ENCODE measurements around the gene NAMPT.

DNA sequence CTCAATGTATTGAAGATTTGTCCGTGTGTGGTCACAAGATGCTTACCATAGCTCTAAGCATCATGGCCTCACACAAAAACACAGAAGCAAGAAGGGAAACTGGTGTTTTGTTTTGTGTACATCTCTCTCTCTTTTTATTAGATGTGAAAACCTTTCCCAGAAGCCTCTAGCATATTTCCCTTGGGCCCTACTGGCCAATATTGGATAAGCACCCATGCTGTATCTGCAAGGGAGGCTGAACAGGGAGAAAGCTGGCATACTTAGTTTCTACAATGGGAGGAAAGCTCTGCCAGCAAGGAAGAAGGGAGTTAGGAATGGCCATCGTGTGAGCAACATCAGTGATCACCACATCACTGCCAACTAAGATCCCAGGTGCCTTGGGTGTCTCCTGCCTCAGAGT is 9.6 kb upstream of the NAMPT start:
- TF ChIP-seq, protein P1, sequence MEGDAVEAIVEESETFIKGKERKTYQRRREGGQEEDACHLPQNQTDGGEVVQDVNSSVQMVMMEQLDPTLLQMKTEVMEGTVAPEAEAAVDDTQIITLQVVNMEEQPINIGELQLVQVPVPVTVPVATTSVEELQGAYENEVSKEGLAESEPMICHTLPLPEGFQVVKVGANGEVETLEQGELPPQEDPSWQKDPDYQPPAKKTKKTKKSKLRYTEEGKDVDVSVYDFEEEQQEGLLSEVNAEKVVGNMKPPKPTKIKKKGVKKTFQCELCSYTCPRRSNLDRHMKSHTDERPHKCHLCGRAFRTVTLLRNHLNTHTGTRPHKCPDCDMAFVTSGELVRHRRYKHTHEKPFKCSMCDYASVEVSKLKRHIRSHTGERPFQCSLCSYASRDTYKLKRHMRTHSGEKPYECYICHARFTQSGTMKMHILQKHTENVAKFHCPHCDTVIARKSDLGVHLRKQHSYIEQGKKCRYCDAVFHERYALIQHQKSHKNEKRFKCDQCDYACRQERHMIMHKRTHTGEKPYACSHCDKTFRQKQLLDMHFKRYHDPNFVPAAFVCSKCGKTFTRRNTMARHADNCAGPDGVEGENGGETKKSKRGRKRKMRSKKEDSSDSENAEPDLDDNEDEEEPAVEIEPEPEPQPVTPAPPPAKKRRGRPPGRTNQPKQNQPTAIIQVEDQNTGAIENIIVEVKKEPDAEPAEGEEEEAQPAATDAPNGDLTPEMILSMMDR (IDR thresholded peaks at IDR 0.05; ENCODE audit: low read length): peak; percentile 16; the same call in 1 of the 2 replicates
- TF ChIP-seq EZH2 (IDR thresholded peaks at IDR 0.05; ENCODE audit: borderline replicate concordance, low read length): no peak
